Left cardiac atrium (tissue), 4 donors: ENCODE data around the gene ARTN. TPM values are rescaled to one million over a fixed set of nuclear protein-coding genes. Genes with fewer than 3 reads are reported as not detected.

Experiments used
- ATAC-seq, 2 donors: fragments of 200-7000 bp; cut with Tn5 transposase; one replicate each; pipeline ENCODE4 v1.9.1; 2020; ENCODE audit warnings: mild to moderate bottlenecking in 2 of 2, moderate library complexity in 2 of 2
- DNase-seq: peaks from one replicate; pipeline ENCODE4 v3.0.0-alpha.2; 2020
- intact Hi-C, 2 donors: fragments of 100-400 bp; cut with DNase I; formaldehyde crosslinking; loops; one replicate each; pipeline versions ENCODE4 v1.14.1 to v1.15.1; 2022 to 2023
- total RNA-seq, 2 donors: library from RNA; stranded (reverse); fragmentation: NEBNext Ultra II Directional; extraction: Animal tissue kit (Norgen Biotek cat#: 25700); gene quantifications; one replicate each; pipeline ENCODE4 v1.2.1, GENCODE V29; 2021
- donor health status: DM: no; HTN: yes; CAD: no.
- donor health status: DM: no; HTN: yes; CAD: no; lungs with severe emphysema.
- donor health status: DM: yes; HTN: yes; CAD: no.
- donor health status: Dilated cardiomyopathy.

ARTN gene
- total RNA-seq, 2 donors from 2014 or later = 0.18 to 0.86 TPM

- ATAC-seq (no peak), DNase-seq (peak; percentile 57)
- intact Hi-C loops = no loop called here
Observed at GRCh38 chr1:43978551-43979260, 45.1 kb downstream of the ARTN start, which contains the start of gene B4GALT2. TSS of gene B4GALT2 (plus strand) at chr1:43979210. CDS start at chr1:43981161, 1,951 bp downstream.

- intact Hi-C loops = no loop called here
- DNase-seq (no peak), ATAC-seq (no peak)
Observed at GRCh38 chr1:43979261-43979527, 45.6 kb downstream of the ARTN start.

GRCh38 chr1:43979528-43980254 lies 46.1 kb downstream of the ARTN start:
- ATAC-seq (peak; percentile 13 to 31), DNase-seq (peak; percentile 72)
- intact Hi-C loops = no loop called here

- ATAC-seq = no peak
- no peak for DNase-seq
- intact Hi-C loops = no loop called here
Observed at GRCh38 chr1:43980255-43981134, 46.9 kb downstream of the ARTN start.

GRCh38 chr1:43981135-43981491 lies 47.5 kb downstream of the ARTN start:
- no peak for ATAC-seq
- intact Hi-C loops = no loop called here
- DNase-seq = no peak

GRCh38 chr1:43981636-43982035 lies 48.0 kb downstream of the ARTN start:
- ATAC-seq = no peak
- intact Hi-C loops = no loop called here
- DNase-seq = no peak

GRCh38 chr1:43982241-43982640 lies 48.6 kb downstream of the ARTN start:
- ATAC-seq (no peak), DNase-seq (no peak)
- intact Hi-C loops = no loop called here

GRCh38 chr1:43982808-43983207 lies 49.2 kb downstream of the ARTN start:
- ATAC-seq (no peak), DNase-seq (no peak)
- intact Hi-C loops = no loop called here

- intact Hi-C loops = no loop called here
- ATAC-seq (no peak), DNase-seq (no peak)
Observed at GRCh38 chr1:43983253-43983899, 49.8 kb downstream of the ARTN start.

- DNase-seq (no peak), ATAC-seq (no peak)
- intact Hi-C loops = no loop called here
Observed at GRCh38 chr1:43984855-43985254, 51.3 kb downstream of the ARTN start.

- intact Hi-C loops = no loop called here
- DNase-seq (no peak), ATAC-seq (no peak)
Observed at GRCh38 chr1:43985984-43986595, 52.5 kb downstream of the ARTN start.

- intact Hi-C loops = no loop called here
- DNase-seq (no peak), ATAC-seq (no peak)
Observed at GRCh38 chr1:43986712-43987111, 53.1 kb downstream of the ARTN start.

Other genes with a start within 250 kb of the ARTN start
- 10 to 100 TPM; 19.4 to 25.9 TPM for gene ST3GAL3, start 226.3 kb upstream of the ARTN start, total RNA-seq
- gene IPO13, start 13.1 kb downstream of the ARTN start, total RNA-seq = 10 to 100 TPM; 26.7 to 30.1 TPM
- 10 to 100 TPM; 14.1 to 20.9 TPM for gene DPH2, start 36.2 kb downstream of the ARTN start, total RNA-seq
- 100 to 1,000 TPM in 1 of 2 donors, 10 to 100 TPM in 1; 96.5 to 113 TPM for gene ATP6V0B, start 41.2 kb downstream of the ARTN start, total RNA-seq
- 10 to 100 TPM; 35.5 to 44.2 TPM for gene B4GALT2, start 45.4 kb downstream of the ARTN start, total RNA-seq
- 1 to 10 TPM; 1.8 to 2.2 TPM for gene CCDC24, start 57.8 kb downstream of the ARTN start, total RNA-seq
- gene SLC6A9, start 97.7 kb downstream of the ARTN start, total RNA-seq = 1 to 10 TPM; 1.3 to 3.1 TPM
- not detected for gene KLF17, start 185.0 kb downstream of the ARTN start, total RNA-seq
- not detected for gene KLF18, start 207.8 kb downstream of the ARTN start, total RNA-seq